COR-L47 (cell line): Measurements from ENCODE around the gene KCNJ5.
A peak's percentile ranks its signal among the peaks of the same experiment; 100 is the strongest.

Experiments
- DNase-seq: peaks from one replicate; lab custom pipeline; 2025; lab: John Stamatoyannopoulos, UW

Gene KCNJ5

DNA sequence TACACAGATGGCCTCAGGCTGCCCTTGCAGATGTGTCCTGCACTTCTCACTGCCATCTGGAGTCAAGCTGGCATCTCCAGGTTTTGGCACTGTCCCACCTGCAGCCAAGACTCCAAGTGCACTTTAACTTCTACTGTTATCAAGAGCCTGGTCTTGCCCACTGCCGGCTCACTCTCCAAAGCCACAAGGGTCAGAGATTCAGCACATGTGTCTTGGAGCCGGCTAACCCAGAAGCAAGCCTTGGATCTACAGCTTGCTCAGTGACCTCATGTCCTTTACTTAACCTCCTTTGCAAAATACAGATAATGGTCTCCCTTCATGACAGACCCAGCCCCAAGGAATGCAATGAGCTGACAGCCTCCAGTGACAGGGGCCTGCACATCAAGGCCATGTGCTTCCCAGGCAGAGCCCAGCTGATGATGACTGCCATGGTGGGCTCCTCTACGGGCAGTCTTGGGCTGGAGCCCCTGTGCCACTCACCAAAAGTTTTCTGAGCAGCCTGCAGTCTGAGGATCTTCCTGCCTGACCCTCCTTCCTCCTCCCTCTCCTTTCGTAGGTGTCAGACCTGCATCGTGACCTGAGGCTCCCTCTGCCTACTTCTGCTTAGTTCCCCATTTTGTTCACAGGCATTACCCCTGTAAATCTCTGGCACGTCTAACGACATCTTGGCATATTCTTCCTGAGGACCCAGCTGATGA is 42.5 kb downstream of the KCNJ5 start:
- no peak for DNase-seq

DNA sequence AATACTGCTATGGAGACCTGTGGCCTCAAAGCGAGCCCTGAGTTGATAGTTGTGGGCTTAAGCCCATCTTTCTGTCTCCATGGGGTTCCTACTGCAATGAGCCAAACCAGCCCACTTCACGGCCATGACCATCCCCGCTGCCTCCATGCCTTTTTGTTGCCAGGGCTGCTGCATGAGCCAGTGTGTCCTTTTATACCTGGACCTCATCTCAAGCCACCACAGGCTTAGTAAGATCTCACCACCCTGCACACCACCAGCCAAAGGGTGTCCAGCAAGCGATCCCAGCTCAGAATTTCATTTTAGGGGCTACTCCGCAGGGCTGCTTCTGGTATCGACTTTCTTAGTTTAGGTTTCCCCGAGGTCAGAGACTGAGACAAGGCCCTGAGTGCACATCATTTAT is 43.2 kb downstream of the KCNJ5 start:
- DNase-seq = no peak

DNA sequence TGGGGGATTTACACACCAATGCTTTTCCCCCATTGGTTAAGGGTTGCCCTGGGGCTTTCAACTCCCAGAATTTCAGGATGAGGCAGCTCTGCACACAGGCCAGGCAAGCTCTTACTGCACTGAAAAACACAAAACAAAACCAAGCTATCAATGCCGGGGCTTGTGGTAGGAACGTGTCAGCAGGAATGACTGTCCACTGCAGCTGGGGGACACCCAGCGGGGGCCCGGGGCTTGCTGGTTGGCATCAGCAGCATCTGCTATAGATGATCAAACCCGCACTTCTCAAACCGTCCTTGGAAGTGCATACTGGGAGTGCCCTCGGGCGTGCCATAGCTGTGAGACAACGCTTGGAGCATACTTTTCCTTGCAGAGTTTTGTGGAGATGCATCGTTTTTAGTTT is 43.8 kb downstream of the KCNJ5 start:
- no peak for DNase-seq

DNA sequence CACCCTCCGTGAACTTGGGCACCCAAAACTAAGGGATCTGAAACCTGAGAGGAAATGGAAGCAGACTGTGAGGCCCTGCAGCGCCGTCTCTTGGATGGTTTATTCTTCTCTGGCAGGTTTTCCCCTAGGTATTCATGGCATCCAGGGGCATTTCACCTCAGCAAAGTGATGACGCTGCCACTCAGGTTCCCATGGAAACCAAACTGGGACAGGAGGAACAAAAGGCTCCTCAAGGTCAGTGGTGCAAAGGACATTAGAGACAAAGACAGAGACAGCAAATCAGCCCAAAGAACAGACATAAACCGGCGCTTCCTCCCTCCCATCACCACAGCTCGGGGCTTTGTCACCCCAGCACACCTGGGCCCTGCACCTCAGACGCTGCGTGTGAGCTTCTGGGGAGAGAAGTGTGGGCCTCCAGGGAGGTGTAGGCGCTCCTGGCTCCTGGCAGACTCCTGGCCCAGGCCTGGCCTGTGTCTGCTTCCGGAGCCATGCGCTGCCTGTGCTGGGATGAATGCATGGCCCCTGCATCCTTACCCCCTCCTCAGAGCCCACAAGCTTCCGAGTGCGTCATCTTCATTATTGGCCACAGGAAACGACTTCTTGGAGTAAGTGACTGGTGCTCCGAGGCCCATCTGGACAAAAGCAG is 45.6 kb downstream of the KCNJ5 start:
- no peak for DNase-seq

DNA sequence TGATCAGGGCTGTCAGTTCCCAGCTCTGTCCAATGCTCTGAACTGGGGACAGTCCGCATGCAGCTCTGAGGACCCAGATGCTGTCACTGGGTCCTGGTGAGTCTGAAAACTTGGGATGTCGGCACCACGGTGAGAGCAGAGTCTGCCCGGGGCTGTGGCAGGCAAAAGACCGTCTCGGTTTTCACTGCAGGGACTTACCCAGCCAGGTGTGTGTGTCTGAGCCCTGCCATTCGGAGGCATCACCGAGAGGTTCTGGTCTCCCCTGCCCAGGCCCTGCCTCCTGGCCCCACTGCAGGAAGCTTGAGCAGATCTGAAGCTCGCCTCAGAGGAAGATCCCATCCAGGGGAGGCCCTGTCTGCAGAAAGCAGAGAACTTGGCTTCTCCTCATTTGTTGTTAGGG is 46.3 kb downstream of the KCNJ5 start:
- no peak for DNase-seq

DNA sequence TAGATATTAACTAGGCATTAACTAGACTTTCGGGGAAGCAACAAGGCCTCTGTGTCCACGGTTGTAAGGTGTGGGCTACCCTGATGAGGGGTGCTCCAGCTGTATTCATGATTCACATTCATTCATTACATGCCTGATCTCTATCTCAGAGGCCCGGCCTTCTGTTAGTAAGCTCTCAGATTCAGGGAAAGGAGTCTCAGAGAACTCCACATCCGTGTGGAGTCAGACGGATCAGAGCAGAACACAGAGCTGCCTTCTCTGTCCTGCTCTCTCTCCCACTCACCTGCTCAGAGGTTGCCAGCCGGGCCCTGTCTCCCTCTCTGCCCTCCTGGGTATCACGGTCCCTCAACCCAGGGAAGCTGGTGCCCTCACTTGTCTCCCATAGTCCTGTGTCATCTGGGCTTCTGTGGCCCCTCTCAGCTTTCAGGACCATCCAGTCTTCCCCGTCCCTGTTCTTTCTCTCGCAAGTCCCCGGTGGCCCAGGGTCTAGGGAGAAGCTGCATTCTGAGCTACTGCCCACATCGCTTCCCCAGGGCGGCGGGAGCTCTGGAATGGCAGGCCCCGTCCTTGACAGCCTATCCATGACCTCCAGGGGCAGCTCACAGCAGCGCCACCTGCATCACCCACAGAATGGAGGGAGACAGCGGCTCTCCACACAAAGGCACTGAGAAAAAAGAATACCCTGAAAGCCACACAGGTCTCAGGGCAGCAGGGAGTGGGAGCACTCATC is 47.2 kb downstream of the KCNJ5 start:
- no peak for DNase-seq

DNA sequence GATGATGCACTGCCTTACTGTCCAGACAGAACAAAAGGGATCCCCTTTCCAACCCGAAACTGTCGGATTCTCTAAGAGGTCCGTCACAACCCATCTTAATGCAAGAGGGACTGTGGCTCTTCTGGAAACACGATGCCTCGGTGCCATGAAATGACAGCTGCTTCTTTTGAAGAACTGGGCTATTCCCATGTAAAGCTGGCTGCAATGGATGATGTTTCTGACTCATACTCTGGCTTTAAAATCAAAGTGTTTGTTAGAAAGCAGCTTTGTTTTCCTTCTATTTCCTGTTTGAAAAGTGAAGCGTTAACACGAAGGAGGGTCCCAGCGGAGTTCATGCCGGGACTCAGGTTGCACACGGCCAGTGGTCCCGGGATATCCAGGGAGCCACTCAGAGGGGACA is 48.4 kb downstream of the KCNJ5 start:
- DNase-seq = no peak

DNA sequence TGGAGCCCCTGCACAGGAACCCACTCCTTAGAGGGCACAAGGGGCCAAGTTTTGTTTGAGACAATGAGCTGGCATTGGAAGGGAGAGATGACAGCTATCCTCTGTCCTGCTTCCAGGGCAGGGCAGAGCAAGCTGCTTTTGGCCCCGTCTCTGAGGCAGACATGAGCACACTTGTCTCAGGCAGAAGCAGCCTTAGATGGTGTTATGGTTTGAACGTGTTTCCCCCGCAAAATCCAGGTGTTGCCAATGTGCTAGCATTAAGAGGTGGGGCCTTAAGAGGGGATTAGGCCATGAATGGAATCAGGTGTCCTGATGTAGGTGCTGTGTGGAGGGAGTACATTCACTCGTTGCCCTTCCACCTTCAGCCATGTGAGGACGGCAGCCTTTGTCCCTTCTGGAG is 49.0 kb downstream of the KCNJ5 start:
- no peak for DNase-seq

DNA sequence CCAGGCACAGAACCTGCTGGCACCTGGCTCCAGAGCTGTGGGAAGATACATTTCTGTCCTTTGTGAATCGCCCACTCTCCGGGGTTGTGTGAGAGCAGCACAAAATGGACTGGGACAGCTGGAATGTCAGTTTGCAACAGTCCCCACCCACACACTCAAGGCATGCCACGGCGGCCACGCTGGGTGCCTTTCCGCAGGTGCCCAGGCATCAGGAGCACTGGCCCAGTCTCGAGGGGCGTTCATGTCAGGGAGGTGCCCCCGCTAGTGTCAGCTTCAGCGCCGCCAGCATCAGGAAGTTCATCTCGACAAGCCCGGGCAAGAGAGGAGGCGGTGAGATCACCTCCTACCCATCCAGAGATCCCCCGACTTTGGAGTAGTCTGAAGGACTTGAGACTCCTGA is 49.4 kb downstream of the KCNJ5 start:
- no peak for DNase-seq

DNA sequence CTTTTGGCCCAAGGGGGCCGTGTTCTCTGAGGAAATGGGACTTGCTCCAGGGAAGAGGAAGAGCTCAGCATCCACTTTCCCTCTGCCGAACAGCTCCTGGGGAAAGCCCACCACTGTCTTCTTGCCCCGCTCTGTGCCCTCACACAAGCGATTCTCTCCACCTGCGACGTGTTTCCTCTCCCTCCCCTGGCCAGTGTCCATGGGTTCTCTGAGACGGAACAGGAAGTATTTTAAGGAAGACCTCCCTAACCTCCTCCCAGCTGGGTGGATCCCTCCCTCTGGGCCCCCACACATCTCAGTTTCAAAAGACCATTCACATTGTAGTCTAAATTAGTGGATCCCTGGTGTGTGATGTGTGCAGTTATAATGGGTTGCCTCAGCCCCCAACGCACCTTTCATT is 50.0 kb downstream of the KCNJ5 start:
- no peak for DNase-seq

DNA sequence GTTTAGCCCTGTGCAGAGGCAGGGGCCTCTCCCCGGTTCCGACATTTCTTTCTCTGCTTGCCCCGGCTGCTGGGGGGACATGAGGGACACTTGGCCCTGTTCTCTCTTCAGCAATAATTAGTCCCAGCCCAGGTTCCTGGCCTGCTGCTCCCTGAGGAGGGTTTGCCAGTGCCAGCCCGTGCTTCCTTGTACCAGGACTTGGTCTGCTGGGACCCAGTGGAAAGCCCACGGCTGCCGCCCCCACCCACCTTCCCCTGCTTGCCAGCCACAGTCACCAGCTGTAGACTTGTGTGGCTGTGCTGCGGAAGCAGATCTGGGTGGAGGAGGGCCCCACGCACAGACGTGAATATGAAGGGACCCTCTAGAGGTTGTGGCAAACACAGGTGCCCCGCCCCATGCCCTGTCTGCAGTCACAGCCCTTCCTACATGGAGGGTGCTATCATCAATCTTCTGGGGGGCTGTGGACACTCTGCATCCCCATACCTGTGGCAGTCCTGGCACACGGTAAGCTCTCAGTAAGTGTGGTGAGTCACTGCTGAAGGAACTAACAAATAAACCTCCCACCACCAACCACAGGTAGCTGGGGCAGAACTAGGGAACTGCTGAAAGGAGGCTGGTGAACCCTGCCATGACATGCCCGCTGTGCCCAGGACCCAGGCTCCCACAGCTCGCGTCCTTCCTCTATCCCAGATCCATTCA is 50.6 kb downstream of the KCNJ5 start:
- no peak for DNase-seq

DNA sequence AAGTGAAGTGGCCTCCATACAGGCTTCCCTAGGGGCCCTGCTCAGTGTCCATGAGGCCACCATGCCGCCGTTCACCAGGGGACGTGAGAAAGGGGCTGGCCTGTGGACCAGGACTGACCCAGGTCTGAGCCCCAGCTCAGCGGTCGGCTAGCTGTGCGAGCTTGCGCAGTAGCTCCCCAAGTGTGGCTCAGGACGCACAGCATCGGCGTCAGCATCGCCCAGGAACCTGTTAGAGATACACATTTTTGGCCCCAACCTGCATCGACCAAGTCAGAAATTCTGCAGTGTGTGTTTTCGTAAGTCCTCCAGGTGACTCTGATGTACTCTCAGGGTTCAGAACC is 51.1 kb downstream of the KCNJ5 start:
- no peak for DNase-seq

DNA sequence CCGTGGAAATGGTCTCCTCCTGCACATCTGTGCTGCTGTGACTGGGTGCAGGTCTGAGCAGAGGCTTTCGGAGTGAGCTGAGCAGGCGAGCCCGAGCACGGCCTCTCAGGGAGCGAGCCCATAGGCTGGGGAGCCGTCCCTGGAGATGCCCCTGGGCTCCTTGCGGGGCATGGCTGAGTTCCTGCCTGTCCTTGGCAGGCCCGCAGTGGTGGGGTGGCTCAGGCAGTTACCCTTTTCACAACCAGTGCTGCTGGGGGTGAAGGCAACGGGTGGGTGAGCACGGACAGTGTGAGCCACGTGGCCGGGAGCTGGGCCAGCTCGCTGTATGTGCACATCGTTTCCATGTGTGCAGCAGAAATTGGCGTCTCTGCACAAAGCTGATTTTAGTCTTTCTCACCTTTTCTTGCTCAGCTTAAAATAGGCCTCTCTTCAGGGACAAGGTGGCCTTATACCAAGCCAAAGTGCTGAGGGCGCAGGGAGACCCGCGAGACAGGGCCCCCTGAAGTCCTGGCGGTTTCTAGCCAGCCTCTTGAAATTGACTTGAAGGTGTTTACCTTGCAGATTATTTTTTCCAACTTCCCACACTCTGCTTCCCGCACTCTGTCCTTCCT is 51.8 kb downstream of the KCNJ5 start, which contains the start of gene TP53AIP1:
Gene TP53AIP1, minus strand, starts transcription at position 55 of the 611 bp plus-strand sequence. CDS start 5,053 bp downstream, outside the sequence.
- no peak for DNase-seq

DNA sequence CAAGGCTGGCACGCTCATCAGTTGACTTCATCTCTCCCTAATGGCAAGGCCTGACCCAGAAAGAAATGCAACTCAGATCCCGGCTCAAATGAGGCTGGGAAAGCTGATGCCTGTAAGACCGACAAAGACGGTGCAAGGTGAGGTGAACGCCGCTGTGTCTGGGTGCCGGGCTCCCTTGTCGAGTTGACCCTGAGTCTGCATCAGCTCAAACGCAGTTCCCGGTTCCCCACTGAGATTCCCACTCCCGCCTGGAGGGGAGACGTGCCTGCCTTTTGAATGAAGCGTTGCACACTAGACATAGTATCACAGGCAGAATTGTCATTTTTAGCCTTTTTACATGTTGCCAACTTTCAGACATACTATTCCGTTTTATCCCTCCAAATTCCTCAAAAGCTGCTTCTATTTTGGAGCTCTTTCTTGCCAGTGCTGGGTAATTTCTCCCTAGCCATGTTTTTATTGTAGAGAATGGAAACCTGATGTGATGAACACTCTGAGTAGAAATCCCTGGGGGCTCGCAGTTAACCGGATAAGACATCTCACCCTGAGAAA is 52.3 kb downstream of the KCNJ5 start:
- DNase-seq = no peak

DNA sequence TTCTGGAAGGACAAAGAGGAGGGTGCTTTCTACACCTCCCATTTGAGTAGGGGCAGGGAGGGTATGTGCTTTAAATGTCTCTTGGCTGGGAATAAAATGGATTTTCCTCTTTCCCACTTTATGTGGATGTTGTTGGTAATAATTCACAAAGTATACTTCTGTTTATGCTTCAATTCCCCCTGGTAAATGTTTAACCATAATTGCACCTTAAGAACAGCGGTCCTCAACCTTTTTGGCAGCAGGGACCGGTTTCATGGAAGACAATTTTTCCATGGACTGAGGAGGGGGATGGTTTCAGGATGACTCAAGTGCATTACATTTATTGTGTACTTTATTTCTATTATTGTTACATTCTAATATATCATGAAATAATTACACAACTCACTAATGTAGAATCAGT is 55.5 kb downstream of the KCNJ5 start:
- DNase-seq = no peak

DNA sequence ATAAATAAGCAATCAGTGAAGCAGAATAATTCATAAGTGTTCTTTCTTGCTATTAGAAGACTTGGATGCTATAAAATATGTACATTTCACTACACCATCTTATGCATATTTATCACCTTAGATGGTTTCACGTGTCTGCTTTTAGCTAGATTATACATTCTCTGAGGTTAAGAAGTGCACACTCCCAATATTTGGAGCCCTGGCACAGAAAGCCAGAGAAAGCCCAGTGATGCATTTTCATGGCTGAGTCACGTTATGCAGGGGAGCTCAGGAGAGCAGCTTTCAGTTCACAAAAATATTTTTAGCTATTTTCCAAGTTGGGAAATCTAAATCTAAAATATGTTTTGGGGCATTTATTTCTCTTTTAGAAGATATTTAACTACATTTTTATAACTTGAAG is 56.6 kb downstream of the KCNJ5 start:
- no peak for DNase-seq

DNA sequence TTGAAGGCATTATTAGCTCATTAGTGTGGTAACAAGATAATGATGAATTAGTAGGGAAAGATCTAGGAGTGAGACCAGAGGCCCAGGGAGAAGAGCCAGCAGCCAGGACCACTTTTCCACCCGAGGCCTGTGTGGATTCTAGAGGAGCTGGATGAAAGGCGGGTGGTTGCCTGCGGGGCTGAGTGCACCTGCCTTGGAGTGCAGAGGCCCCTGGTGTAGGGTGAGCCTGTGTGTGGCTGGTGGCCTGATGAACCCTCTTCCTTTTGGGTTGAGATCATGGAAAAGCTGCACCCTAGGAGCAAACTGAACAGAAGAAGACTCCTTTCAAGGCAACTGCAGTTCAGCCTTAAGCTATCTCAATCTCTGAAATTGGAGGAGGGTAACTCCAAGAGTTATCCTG is 57.4 kb downstream of the KCNJ5 start:
- peak; percentile 18 for DNase-seq

DNA sequence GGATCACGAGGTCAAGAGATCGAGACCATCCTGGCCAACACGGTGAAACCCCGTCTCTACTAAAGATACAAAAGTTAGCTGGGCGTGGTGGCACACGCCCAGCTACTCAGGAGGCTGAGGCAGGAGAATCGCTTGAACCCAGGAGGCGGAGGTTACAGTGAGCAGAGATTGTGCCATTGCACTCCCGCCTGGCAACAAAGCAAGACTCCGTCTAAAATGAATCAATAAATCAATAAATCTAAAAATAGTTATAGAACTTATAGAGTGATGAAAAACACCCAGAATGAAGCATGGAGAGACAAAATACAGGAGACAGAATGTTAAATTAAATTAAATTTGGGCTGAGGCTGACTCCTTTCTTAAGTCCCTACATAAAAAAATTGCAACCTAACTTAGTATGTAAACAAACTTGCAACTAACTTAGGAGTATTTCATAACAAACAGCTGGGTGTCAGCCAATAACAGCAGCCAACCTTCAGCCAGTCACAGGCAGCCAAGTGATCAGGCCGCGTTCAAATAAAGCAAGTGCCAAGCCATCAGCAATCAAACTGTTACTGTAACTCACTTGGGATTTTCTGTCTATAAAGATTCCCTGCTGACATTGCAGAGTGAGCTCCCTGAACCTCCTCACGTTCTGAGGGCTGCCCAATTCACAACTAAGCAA is 58.8 kb downstream of the KCNJ5 start:
- no peak for DNase-seq

DNA sequence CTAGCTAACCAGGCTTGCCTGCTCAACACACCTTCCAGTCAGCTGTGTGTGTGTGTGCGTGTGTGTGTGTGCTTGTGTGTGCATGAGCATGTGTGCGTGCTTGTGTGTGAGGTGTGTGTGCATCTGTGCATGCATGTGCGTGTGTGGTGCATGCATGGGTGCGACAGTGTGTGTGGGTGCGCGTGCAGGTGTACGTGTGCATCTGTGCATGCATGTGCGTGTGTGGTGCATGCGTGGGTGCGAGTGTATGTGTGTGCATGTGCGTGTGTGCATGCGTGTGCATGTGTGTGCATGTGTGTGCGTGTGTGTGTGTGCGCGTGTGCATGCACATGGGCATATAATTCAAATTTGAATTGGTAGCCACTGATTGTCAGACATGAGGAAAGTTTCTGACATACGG is 62.0 kb downstream of the KCNJ5 start:
- DNase-seq = no peak

DNA sequence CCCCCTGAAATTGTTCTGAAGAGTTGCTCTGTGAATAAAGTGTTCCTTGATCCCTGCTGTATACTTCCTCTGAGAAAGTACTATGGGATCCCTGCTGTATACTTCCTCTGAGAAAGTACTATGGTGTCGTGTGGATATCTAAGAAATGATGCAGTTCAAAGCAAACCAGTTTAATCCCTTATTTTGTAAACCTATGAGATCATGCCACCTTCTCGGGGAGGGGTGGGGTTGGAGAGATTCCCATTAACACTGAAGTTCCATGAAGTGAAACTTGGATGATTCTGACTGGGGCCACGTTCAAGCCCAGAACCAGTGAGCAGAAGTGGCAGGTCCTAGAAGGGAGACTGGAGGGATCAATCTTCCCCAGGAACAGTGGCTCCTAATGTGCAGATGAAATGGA is 64.5 kb downstream of the KCNJ5 start:
- DNase-seq = no peak

DNA sequence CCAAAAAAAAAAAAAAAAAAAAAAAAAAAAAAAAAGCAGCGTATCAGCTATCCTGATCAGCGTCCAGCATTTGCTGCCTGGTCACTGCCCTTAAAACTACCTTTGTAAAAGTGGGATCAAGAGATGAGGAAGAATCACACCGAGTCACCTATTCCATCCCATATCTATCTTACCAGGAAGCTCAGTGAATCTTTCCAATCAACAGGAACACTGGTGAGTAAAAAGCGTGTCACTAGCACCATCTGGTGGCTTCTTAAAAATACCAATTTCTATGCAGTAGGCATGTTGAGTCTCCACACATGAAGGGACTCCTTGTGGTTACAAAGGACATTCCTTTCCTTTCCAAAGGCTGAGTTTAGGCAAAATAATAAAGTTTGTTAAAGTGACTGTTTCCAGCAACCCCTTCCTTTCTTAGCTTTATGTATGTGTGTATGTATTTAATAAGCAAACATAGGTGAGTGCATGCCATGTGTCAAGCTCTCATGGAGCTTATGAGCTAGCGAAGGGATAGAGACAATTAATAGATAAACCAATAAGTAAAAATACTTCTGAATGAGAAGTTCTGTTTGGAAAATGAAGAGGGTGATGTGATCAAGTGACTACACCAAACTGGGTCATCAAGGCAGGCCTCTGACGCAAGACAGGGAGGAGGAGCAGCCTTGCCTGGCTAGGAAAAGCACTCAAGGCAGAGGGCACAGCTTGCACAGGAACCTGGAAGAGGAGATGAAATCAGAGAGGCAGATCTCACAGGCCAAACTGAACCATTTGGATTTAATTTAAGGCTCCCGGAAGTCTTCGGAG is 65.4 kb downstream of the KCNJ5 start:
- DNase-seq = peak; percentile 66
